ENCODE measurements around the gene S100A3.
"Not testable (repeated sequence)": the region's sequence is repeated elsewhere in the genome, so short reads cannot be mapped to it uniquely, and the experiment has no call there.

Gene S100A3

GRCh38 chr1:153571706-153572105 is 22.6 kb upstream of the S100A3 start:
- H3K4me3 ChIP-seq (ENCODE audit: low read depth, low read length) = no peak overlapping the region
- no peak for DNase-seq (ENCODE audit: low read depth)

GRCh38 chr1:153570874-153571273 is 21.8 kb upstream of the S100A3 start:
- H3K4me3 ChIP-seq (ENCODE audit: low read depth, low read length) = no peak overlapping the region
- no peak for DNase-seq (ENCODE audit: low read depth)

GRCh38 chr1:153569465-153569864 is 20.4 kb upstream of the S100A3 start:
- H3K4me3 ChIP-seq (ENCODE audit: low read depth, low read length) = no peak overlapping the region
- no peak for DNase-seq (ENCODE audit: low read depth)

GRCh38 chr1:153568367-153569099 is 19.5 kb upstream of the S100A3 start:
- H3K4me3 ChIP-seq (ENCODE audit: low read depth, low read length) = no peak overlapping the region
- no peak for DNase-seq (ENCODE audit: low read depth)

- DNase-seq (ENCODE audit: low read depth) = no peak
- H3K4me3 ChIP-seq (ENCODE audit: low read depth, low read length) = no peak overlapping the region
These were observed 18.7 kb upstream of the S100A3 start for GRCh38 chr1:153567621-153568366.

- no peak overlapping the region for H3K4me3 ChIP-seq (ENCODE audit: low read depth, low read length)
- peak; percentile 96 for DNase-seq (ENCODE audit: low read depth)
These were observed 17.6 kb upstream of the S100A3 start for GRCh38 chr1:153566414-153567371.

GRCh38 chr1:153565529-153566374 is 16.7 kb upstream of the S100A3 start, which contains the start of gene S100A2:
TSS of gene S100A2 (minus strand) at chr1:153565844. CDS start at chr1:153563877, 1,967 bp downstream.
- H3K4me3 ChIP-seq (ENCODE audit: low read depth, low read length) = no peak within 1 kb of the TSS
- peak; percentile 81 for DNase-seq (ENCODE audit: low read depth)

- no peak overlapping the region for H3K4me3 ChIP-seq (ENCODE audit: low read depth, low read length)
- DNase-seq (ENCODE audit: low read depth) = no peak
These were observed 14.9 kb upstream of the S100A3 start for GRCh38 chr1:153563991-153564390.

- no peak for DNase-seq (ENCODE audit: low read depth)
- H3K4me3 ChIP-seq (ENCODE audit: low read depth, low read length) = no peak overlapping the region
These were observed 14.4 kb upstream of the S100A3 start for GRCh38 chr1:153563483-153563901.

- not testable (repeated sequence) for H3K4me3 ChIP-seq (ENCODE audit: low read depth, low read length)
These were observed 13.0 kb upstream of the S100A3 start for GRCh38 chr1:153562021-153562420.

GRCh38 chr1:153561466-153561985 is 12.5 kb upstream of the S100A3 start:
- DNase-seq (ENCODE audit: low read depth) = no peak
- no peak overlapping the region for H3K4me3 ChIP-seq (ENCODE audit: low read depth, low read length)

More at GRCh38 chr1:153562021-153562420, 13.0 kb upstream of the S100A3 start:
- not testable (repeated sequence) for DNase-seq (ENCODE audit: low read depth)

- DNase-seq (ENCODE audit: low read depth) = no peak
- no peak overlapping the region for H3K4me3 ChIP-seq (ENCODE audit: low read depth, low read length)
These were observed 11.9 kb upstream of the S100A3 start for GRCh38 chr1:153560771-153561465.

- DNase-seq (ENCODE audit: low read depth) = no peak
- no peak overlapping the region for H3K4me3 ChIP-seq (ENCODE audit: low read depth, low read length)
These were observed 11.2 kb upstream of the S100A3 start for GRCh38 chr1:153560241-153560640.

- no peak overlapping the region for H3K4me3 ChIP-seq (ENCODE audit: low read depth, low read length)
- no peak for DNase-seq (ENCODE audit: low read depth)
These were observed 8.8 kb upstream of the S100A3 start for GRCh38 chr1:153557877-153558276.

GRCh38 chr1:153556348-153556747 is 7.3 kb upstream of the S100A3 start:
- no peak overlapping the region for H3K4me3 ChIP-seq (ENCODE audit: low read depth, low read length)
- DNase-seq (ENCODE audit: low read depth) = no peak

- DNase-seq (ENCODE audit: low read depth) = no peak
These were observed 4.9 kb upstream of the S100A3 start for GRCh38 chr1:153553830-153554541.

GRCh38 chr1:153553096-153553495 is 4.0 kb upstream of the S100A3 start:
- DNase-seq (ENCODE audit: low read depth) = no peak
- H3K4me3 ChIP-seq (ENCODE audit: low read depth, low read length) = no peak overlapping the region

More at GRCh38 chr1:153553830-153554541, 4.9 kb upstream of the S100A3 start:
- H3K4me3 ChIP-seq (ENCODE audit: low read depth, low read length) = no peak overlapping the region
